PC-9 (cell line): ENCODE results near the gene NDRG2.
"Not testable (repeated sequence)": the region's sequence is repeated elsewhere in the genome, so short reads cannot be mapped to it uniquely, and the experiment has no call there.

ENCODE experiments used
- CTCF ChIP-seq: fragments of 200-600 bp; sonication (generic); conservative IDR thresholded peaks from 2 replicates; pipeline ENCODE4 v1.6.1; 2017; ENCODE audit warnings: mixed run types, antibody characterized with exemption, mild to moderate bottlenecking, moderate library complexity
- EZH2 ChIP-seq: fragments of 200-600 bp; sonication (generic); IDR thresholded peaks from 2 replicates; pipeline ENCODE4 v1.8.0; 2017; ENCODE audit warnings: antibody characterized with exemption, low read depth

DNA sequence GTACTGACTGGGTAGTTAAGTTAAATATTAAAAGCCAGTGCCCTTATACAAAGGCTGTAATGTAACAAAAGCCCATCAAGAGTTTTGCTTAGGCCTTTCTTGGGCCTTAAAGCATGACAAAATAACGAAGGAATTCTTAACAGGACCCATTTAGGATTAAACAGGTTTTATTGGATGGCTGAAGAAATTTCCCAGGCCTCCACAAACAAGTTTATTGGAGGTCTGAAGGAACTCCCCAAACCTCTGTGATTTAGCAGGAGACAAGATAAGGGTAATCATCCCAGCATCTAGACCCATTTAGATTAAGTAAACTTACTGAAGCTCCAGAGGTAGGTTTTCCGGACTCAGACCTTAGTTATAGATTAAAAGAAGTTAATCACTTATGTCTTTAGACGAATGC, 15.1 kb downstream of the NDRG2 start:
- TF ChIP-seq CTCF, EZH2: not testable (repeated sequence)
